Measurements from ENCODE around the gene TIMP3.
A peak's percentile ranks its signal among the peaks of the same experiment; 100 is the strongest.

TIMP3 gene

GRCh38 chr22:32788904-32789624 lies 12.4 kb upstream of the TIMP3 start:
- H3K27me3 ChIP-seq (ENCODE audit: low read depth, low read length), result no peaks in the 10 kb centered on the region
- H3K4me3 ChIP-seq (ENCODE audit: low read depth in 1 of 2, low read length in 2 of 2), result no peak overlapping the region
- H3K9me3 ChIP-seq (ENCODE audit: control insufficient read depth in 1 of 2, low read length in 2 of 2), result no peaks in the 10 kb centered on the region
- peak overlapping the region; percentile 12 for H3K27ac ChIP-seq (ENCODE audit: low read length)
- no peaks in the 10 kb centered on the region for H3K36me3 ChIP-seq (ENCODE audit: control insufficient read depth in 1 of 2, insufficient read depth in 2 of 2, low read length in 2 of 2)
- H3K4me1 ChIP-seq (ENCODE audit: control insufficient read depth in 1 of 2, insufficient read depth in 2 of 2, low read length in 2 of 2), result peaks cover 0 to 14% of the 10 kb centered on the region in 2 donors

- Histone ChIP-seq H3K4me3 (ENCODE audit: low read depth in 1 of 2, low read length in 2 of 2) (no peak overlapping the region), H3K36me3 (ENCODE audit: control insufficient read depth in 1 of 2, insufficient read depth in 2 of 2, low read length in 2 of 2) (no peaks in the 10 kb centered on the region), H3K9me3 (ENCODE audit: control insufficient read depth in 1 of 2, low read length in 2 of 2) (no peaks in the 10 kb centered on the region), H3K27ac (ENCODE audit: low read length) (no peak overlapping the region), H3K4me1 (ENCODE audit: control insufficient read depth in 1 of 2, insufficient read depth in 2 of 2, low read length in 2 of 2) (peaks cover 0 to 14% of the 10 kb centered on the region in 2 donors), H3K27me3 (ENCODE audit: low read depth, low read length) (no peaks in the 10 kb centered on the region)
Measured at GRCh38 chr22:32789797-32790620, 11.5 kb upstream of the TIMP3 start.

GRCh38 chr22:32791056-32791455 lies 10.4 kb upstream of the TIMP3 start:
- Histone ChIP-seq H3K36me3 (ENCODE audit: control insufficient read depth in 1 of 2, insufficient read depth in 2 of 2, low read length in 2 of 2) (no peaks in the 10 kb centered on the region), H3K9me3 (ENCODE audit: control insufficient read depth in 1 of 2, low read length in 2 of 2) (no peaks in the 10 kb centered on the region), H3K4me3 (ENCODE audit: low read depth in 1 of 2, low read length in 2 of 2) (no peak overlapping the region), H3K27me3 (ENCODE audit: low read depth, low read length) (no peaks in the 10 kb centered on the region), H3K4me1 (ENCODE audit: control insufficient read depth in 1 of 2, insufficient read depth in 2 of 2, low read length in 2 of 2) (peaks cover 0 to 14% of the 10 kb centered on the region in 2 donors), H3K27ac (ENCODE audit: low read length) (no peak overlapping the region)

GRCh38 chr22:32791485-32791884 lies 10.0 kb upstream of the TIMP3 start:
- Histone ChIP-seq H3K36me3 (ENCODE audit: control insufficient read depth in 1 of 2, insufficient read depth in 2 of 2, low read length in 2 of 2) (no peaks in the 10 kb centered on the region), H3K27me3 (ENCODE audit: low read depth, low read length) (no peaks in the 10 kb centered on the region), H3K9me3 (ENCODE audit: control insufficient read depth in 1 of 2, low read length in 2 of 2) (no peaks in the 10 kb centered on the region), H3K4me1 (ENCODE audit: control insufficient read depth in 1 of 2, insufficient read depth in 2 of 2, low read length in 2 of 2) (peaks cover 0 to 14% of the 10 kb centered on the region in 2 donors), H3K4me3 (ENCODE audit: low read depth in 1 of 2, low read length in 2 of 2) (no peak overlapping the region), H3K27ac (ENCODE audit: low read length) (no peak overlapping the region)

GRCh38 chr22:32793589-32793988 lies 7.9 kb upstream of the TIMP3 start:
- H3K9me3 ChIP-seq (ENCODE audit: control insufficient read depth in 1 of 2, low read length in 2 of 2), result no peaks in the 10 kb centered on the region
- H3K27ac ChIP-seq (ENCODE audit: low read length), result no peak overlapping the region
- H3K4me3 ChIP-seq (ENCODE audit: low read depth in 1 of 2, low read length in 2 of 2), result no peak overlapping the region

GRCh38 chr22:32794449-32795213 lies 6.9 kb upstream of the TIMP3 start:
- no peak overlapping the region for H3K4me3 ChIP-seq (ENCODE audit: low read depth in 1 of 2, low read length in 2 of 2)
- no peaks in the 10 kb centered on the region for H3K36me3 ChIP-seq (ENCODE audit: control insufficient read depth in 1 of 2, insufficient read depth in 2 of 2, low read length in 2 of 2)
- H3K27ac ChIP-seq (ENCODE audit: low read length), result no peak overlapping the region
- H3K9me3 ChIP-seq (ENCODE audit: control insufficient read depth in 1 of 2, low read length in 2 of 2), result no peaks in the 10 kb centered on the region
- H3K27me3 ChIP-seq (ENCODE audit: low read depth, low read length), result no peaks in the 10 kb centered on the region
- H3K4me1 ChIP-seq (ENCODE audit: control insufficient read depth in 1 of 2, insufficient read depth in 2 of 2, low read length in 2 of 2), result peaks cover 0 to 1% of the 10 kb centered on the region in 2 donors

More at GRCh38 chr22:32793589-32793988, 7.9 kb upstream of the TIMP3 start:
- no peaks in the 10 kb centered on the region for H3K27me3 ChIP-seq (ENCODE audit: low read depth, low read length)
- H3K4me1 ChIP-seq (ENCODE audit: control insufficient read depth in 1 of 2, insufficient read depth in 2 of 2, low read length in 2 of 2), result peaks cover 0 to 12% of the 10 kb centered on the region in 2 donors
- no peaks in the 10 kb centered on the region for H3K36me3 ChIP-seq (ENCODE audit: control insufficient read depth in 1 of 2, insufficient read depth in 2 of 2, low read length in 2 of 2)

GRCh38 chr22:32795214-32795596 lies 6.3 kb upstream of the TIMP3 start:
- no peaks in the 10 kb centered on the region for H3K4me1 ChIP-seq (ENCODE audit: control insufficient read depth in 1 of 2, insufficient read depth in 2 of 2, low read length in 2 of 2)
- no peak overlapping the region for H3K4me3 ChIP-seq (ENCODE audit: low read depth in 1 of 2, low read length in 2 of 2)
- no peak overlapping the region for H3K27ac ChIP-seq (ENCODE audit: low read length)
- no peaks in the 10 kb centered on the region for H3K36me3 ChIP-seq (ENCODE audit: control insufficient read depth in 1 of 2, insufficient read depth in 2 of 2, low read length in 2 of 2)
- no peaks in the 10 kb centered on the region for H3K9me3 ChIP-seq (ENCODE audit: control insufficient read depth in 1 of 2, low read length in 2 of 2)
- no peaks in the 10 kb centered on the region for H3K27me3 ChIP-seq (ENCODE audit: low read depth, low read length)

- Histone ChIP-seq H3K27ac (ENCODE audit: low read length) (no peak overlapping the region), H3K4me3 (ENCODE audit: low read depth in 1 of 2, low read length in 2 of 2) (no peak overlapping the region), H3K9me3 (ENCODE audit: control insufficient read depth in 1 of 2, low read length in 2 of 2) (no peaks in the 10 kb centered on the region)
Measured at GRCh38 chr22:32796865-32797573, 4.5 kb upstream of the TIMP3 start.

GRCh38 chr22:32799496-32799895 lies 2.0 kb upstream of the TIMP3 start:
- Histone ChIP-seq H3K27ac (ENCODE audit: low read length) (peak overlapping the region; percentile 91), H3K4me3 (ENCODE audit: low read depth in 1 of 2, low read length in 2 of 2) (no peak overlapping the region), H3K36me3 (ENCODE audit: control insufficient read depth in 1 of 2, insufficient read depth in 2 of 2, low read length in 2 of 2) (no peaks in the 10 kb centered on the region), H3K27me3 (ENCODE audit: low read depth, low read length) (no peaks in the 10 kb centered on the region), H3K4me1 (ENCODE audit: control insufficient read depth in 1 of 2, insufficient read depth in 2 of 2, low read length in 2 of 2) (peaks cover 0 to 12% of the 10 kb centered on the region in 2 donors), H3K9me3 (ENCODE audit: control insufficient read depth in 1 of 2, low read length in 2 of 2) (no peaks in the 10 kb centered on the region)

More at GRCh38 chr22:32796865-32797573, 4.5 kb upstream of the TIMP3 start:
- no peaks in the 10 kb centered on the region for H3K27me3 ChIP-seq (ENCODE audit: low read depth, low read length)
- H3K36me3 ChIP-seq (ENCODE audit: control insufficient read depth in 1 of 2, insufficient read depth in 2 of 2, low read length in 2 of 2), result no peaks in the 10 kb centered on the region
- peaks cover 0 to 9% of the 10 kb centered on the region in 2 donors for H3K4me1 ChIP-seq (ENCODE audit: control insufficient read depth in 1 of 2, insufficient read depth in 2 of 2, low read length in 2 of 2)

GRCh38 chr22:32800158-32800882 lies 1.2 kb upstream of the TIMP3 start:
- H3K9me3 ChIP-seq (ENCODE audit: control insufficient read depth in 1 of 2, low read length in 2 of 2), result no peaks in the 10 kb centered on the region
- peaks cover 0 to 19% of the 10 kb centered on the region in 2 donors for H3K4me1 ChIP-seq (ENCODE audit: control insufficient read depth in 1 of 2, insufficient read depth in 2 of 2, low read length in 2 of 2)
- no peaks in the 10 kb centered on the region for H3K27me3 ChIP-seq (ENCODE audit: low read depth, low read length)
- peak overlapping the region in 1 of 2 donors; percentile 93 for H3K4me3 ChIP-seq (ENCODE audit: low read depth in 1 of 2, low read length in 2 of 2)
- no peaks in the 10 kb centered on the region for H3K36me3 ChIP-seq (ENCODE audit: control insufficient read depth in 1 of 2, insufficient read depth in 2 of 2, low read length in 2 of 2)
- H3K27ac ChIP-seq (ENCODE audit: low read length), result peak overlapping the region; percentile 91

Data from muscle layer of duodenum (tissue), 2 donors.